Endometrial microvascular endothelial cells (primary cell): ENCODE results near the gene DDX11. TPM values are rescaled to one million over a fixed set of nuclear protein-coding genes. Genes with fewer than 3 reads are reported as not detected.

Experiments
- total RNA-seq: library from RNA; depleted of rRNA; stranded (reverse); fragments of >200 nt; gene quantifications from one replicate; pipeline ENCODE4 v1.2.3, GENCODE V29; 2015; ENCODE audit errors: inconsistent ontology term

The DDX11 gene
- total RNA-seq, 1 donor from 2014 or later = 17.9 TPM

Other genes starting within 250 kb of the DDX11 start
- 1.5 TPM for gene TSPAN11, start 147.1 kb upstream of the DDX11 start, total RNA-seq